HepG2 (cell line): Measurements from ENCODE around the gene BAMBI. TPM values are rescaled to one million over a fixed set of nuclear protein-coding genes. Genes with fewer than 3 reads are reported as not detected.

Experiments
- ADNP ChIP-seq: sonication (generic); formaldehyde crosslinking; IDR thresholded peaks from 2 replicates; pipeline ENCODE4 v1.4.0; 2020; ENCODE audit warnings: missing genetic modification reagents
- MATR3 ChIP-seq: sonication (generic); formaldehyde crosslinking; IDR thresholded peaks from 2 replicates; pipeline ENCODE4 v1.4.0; 2020; ENCODE audit warnings: missing genetic modification reagents
- NFYB ChIP-seq: sonication (generic); formaldehyde crosslinking; IDR thresholded peaks from 2 replicates; pipeline ENCODE4 v1.4.0; 2020; ENCODE audit warnings: missing genetic modification reagents
- PHF8 ChIP-seq: sonication (generic); formaldehyde crosslinking; IDR thresholded peaks from 2 replicates; pipeline ENCODE4 v1.5.0; 2020; ENCODE audit warnings: missing genetic modification reagents
- ZMYM4 ChIP-seq: sonication (generic); formaldehyde crosslinking; IDR thresholded peaks from 2 replicates; pipeline ENCODE4 v1.8.1; 2023; ENCODE audit warnings: mild to moderate bottlenecking, missing genetic modification reagents
- ZNF549 ChIP-seq: sonication (generic); formaldehyde crosslinking; IDR thresholded peaks from 2 replicates; pipeline ENCODE4 v1.5.0; 2020; ENCODE audit warnings: missing genetic modification reagents
- ZNF562 ChIP-seq: sonication (generic); formaldehyde crosslinking; IDR thresholded peaks from 2 replicates; pipeline ENCODE4 v1.8.0; 2022; ENCODE audit warnings: missing genetic modification reagents, borderline replicate concordance
- ZNF607 ChIP-seq: sonication (generic); formaldehyde crosslinking; IDR thresholded peaks from 2 replicates; pipeline ENCODE4 v1.5.1; 2020; ENCODE audit warnings: missing genetic modification reagents, mild to moderate bottlenecking, borderline replicate concordance
- ZNF746 ChIP-seq: sonication (generic); formaldehyde crosslinking; IDR thresholded peaks from 2 replicates; pipeline ENCODE4 v1.8.0; 2022; ENCODE audit warnings: mild to moderate bottlenecking, missing genetic modification reagents
- polyA plus RNA-seq, 8 experiments: library from polyadenylated mRNA; depleted of rRNA in 3 of 8; stranded (reverse) in 7 of 8; unstranded in 1 of 8; fragments of >200 nt; fragmentation: Illumina TruSeq in 4 of 8; extraction: Trizol in 4 of 8; gene quantifications; 2 replicates each; pipeline versions ENCODE4 v1.2.1 to v1.2.3, GENCODE V29; 2011 to 2016; ENCODE audit warnings: low read depth in 4 of 8, missing spikeins in 1 of 8, mixed read lengths in 1 of 8; ENCODE audit not compliant: insufficient read depth in 1 of 8
- total RNA-seq, 5 experiments: library from RNA; depleted of rRNA; stranded (reverse); fragments of >200 nt; fragmentation: Illumina TruSeq; extraction: Trizol; gene quantifications; 2 replicates each; pipeline ENCODE4 v1.2.3, GENCODE V29; 2016; ENCODE audit warnings: low read depth in 1 of 5
- TF ChIP-seq, protein P1 (sequence below): sonication (generic); formaldehyde crosslinking; IDR thresholded peaks from 2 replicates; pipeline ENCODE4 v1.5.0; 2020; ENCODE audit warnings: missing genetic modification reagents
- TF ChIP-seq, protein P2 (sequence below): sonication (generic); formaldehyde crosslinking; conservative IDR thresholded peaks from 2 replicates; pipeline ENCODE4 v1.8.0; 2022; ENCODE audit warnings: low read depth, missing genetic modification reagents
- TF ChIP-seq, protein P3 (sequence below): sonication (generic); formaldehyde crosslinking; IDR thresholded peaks from 2 replicates; pipeline ENCODE4 v1.5.0; 2020; ENCODE audit warnings: mild to moderate bottlenecking, missing genetic modification reagents
- TF ChIP-seq, protein P4 (sequence below): sonication (generic); IDR thresholded peaks from 2 replicates; pipeline ENCODE4 v1.6.1; 2016; ENCODE audit warnings: low read depth, borderline replicate concordance
- TF ChIP-seq, protein P5 (sequence below), 2 experiments: sonication (generic) in 1 of 2; formaldehyde crosslinking in 1 of 2; IDR thresholded peaks; 2 replicates each; pipeline versions ENCODE4 v1.6.1 to v1.9.0; 2014 to 2022; ENCODE audit warnings: antibody characterized with exemption in 1 of 2, borderline replicate concordance in 1 of 2, inconsistent platforms in 1 of 2, low read depth in 1 of 2, missing genetic modification reagents in 1 of 2
- TF ChIP-seq, protein P6 (sequence below), 2 experiments: fragments of 450-650 bp in 1 of 2; sonication (generic) in 1 of 2; formaldehyde crosslinking; IDR thresholded peaks; 2 replicates each; pipeline versions ENCODE4 v1.5.0 to v1.8.0; 2020 to 2022; ENCODE audit warnings: mild to moderate bottlenecking in 1 of 2, missing genetic modification reagents in 1 of 2

The BAMBI gene
- total and polyA plus RNA-seq, 2 of the 13 experiments (the other 11 are each of a cell fraction or from before 2014, with no cell fraction given): 12.0 to 23.6 TPM

DNA sequence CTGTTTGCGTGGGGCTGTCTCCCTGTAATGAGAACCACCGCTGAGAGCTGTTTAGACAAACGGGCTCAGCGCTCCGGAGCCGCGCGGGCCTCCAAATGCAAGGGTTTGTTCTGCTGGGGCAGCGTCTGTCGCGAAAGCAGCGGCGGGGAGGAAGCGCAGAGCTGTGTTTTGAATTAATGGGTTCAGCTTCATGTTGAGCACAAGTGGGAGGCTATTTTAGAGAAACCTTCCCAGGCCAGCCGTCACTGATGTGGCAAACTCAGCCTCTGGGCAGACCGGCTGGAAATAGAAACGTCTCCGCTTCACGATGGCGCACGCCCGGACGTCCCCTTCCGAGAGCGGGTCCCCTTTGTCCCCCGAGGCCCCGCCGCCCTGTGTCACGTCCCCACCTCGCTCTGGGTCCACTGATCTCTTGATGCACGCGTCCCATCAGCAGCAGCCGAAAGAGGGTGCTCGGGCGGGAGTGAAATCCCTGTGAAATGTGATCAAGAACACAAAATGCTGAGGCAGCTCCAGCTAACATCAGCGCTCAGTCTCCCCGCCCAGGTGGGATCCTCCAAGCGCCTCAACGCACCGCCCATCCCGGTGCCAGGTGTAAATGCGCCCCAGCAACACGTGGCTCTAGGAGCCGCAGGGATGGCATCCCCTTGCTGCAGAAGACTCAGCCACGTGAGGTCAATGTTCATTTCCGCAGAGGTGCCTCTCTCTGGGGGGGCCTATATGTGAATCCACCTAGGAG lies 44.9 kb downstream of the BAMBI start (continued):
- 0 out of 2 replicates have a peak, but pooled peaks have one; percentile 32 for TF ChIP-seq ADNP (CRISPR knock-in tag)
- TF ChIP-seq, protein P1, sequence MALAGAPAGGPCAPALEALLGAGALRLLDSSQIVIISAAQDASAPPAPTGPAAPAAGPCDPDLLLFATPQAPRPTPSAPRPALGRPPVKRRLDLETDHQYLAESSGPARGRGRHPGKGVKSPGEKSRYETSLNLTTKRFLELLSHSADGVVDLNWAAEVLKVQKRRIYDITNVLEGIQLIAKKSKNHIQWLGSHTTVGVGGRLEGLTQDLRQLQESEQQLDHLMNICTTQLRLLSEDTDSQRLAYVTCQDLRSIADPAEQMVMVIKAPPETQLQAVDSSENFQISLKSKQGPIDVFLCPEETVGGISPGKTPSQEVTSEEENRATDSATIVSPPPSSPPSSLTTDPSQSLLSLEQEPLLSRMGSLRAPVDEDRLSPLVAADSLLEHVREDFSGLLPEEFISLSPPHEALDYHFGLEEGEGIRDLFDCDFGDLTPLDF (CRISPR knock-in tag): no peak
- TF ChIP-seq, protein P2, sequence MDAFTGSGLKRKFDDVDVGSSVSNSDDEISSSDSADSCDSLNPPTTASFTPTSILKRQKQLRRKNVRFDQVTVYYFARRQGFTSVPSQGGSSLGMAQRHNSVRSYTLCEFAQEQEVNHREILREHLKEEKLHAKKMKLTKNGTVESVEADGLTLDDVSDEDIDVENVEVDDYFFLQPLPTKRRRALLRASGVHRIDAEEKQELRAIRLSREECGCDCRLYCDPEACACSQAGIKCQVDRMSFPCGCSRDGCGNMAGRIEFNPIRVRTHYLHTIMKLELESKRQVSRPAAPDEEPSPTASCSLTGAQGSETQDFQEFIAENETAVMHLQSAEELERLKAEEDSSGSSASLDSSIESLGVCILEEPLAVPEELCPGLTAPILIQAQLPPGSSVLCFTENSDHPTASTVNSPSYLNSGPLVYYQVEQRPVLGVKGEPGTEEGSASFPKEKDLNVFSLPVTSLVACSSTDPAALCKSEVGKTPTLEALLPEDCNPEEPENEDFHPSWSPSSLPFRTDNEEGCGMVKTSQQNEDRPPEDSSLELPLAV: no peak
- TF ChIP-seq ZNF746: no peak
- TF ChIP-seq, protein P3, sequence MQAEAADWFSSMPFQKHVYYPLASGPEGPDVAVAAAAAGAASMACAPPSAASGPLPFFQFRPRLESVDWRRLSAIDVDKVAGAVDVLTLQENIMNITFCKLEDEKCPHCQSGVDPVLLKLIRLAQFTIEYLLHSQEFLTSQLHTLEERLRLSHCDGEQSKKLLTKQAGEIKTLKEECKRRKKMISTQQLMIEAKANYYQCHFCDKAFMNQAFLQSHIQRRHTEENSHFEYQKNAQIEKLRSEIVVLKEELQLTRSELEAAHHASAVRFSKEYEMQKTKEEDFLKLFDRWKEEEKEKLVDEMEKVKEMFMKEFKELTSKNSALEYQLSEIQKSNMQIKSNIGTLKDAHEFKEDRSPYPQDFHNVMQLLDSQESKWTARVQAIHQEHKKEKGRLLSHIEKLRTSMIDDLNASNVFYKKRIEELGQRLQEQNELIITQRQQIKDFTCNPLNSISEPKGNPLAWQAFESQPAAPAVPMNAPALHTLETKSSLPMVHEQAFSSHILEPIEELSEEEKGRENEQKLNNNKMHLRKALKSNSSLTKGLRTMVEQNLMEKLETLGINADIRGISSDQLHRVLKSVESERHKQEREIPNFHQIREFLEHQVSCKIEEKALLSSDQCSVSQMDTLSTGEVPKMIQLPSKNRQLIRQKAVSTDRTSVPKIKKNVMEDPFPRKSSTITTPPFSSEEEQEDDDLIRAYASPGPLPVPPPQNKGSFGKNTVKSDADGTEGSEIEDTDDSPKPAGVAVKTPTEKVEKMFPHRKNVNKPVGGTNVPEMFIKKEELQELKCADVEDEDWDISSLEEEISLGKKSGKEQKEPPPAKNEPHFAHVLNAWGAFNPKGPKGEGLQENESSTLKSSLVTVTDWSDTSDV (CRISPR knock-in tag): no peak
- TF ChIP-seq, protein P4, sequence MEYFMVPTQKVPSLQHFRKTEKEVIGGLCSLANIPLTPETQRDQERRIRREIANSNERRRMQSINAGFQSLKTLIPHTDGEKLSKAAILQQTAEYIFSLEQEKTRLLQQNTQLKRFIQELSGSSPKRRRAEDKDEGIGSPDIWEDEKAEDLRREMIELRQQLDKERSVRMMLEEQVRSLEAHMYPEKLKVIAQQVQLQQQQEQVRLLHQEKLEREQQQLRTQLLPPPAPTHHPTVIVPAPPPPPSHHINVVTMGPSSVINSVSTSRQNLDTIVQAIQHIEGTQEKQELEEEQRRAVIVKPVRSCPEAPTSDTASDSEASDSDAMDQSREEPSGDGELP: no peak
- peak; percentile 28; the same call in 1 of the 2 replicates for TF ChIP-seq PHF8 (CRISPR knock-in tag)
- no peak for TF ChIP-seq ZNF607 (CRISPR knock-in tag)
- no peak for TF ChIP-seq MATR3 (CRISPR knock-in tag)
- TF ChIP-seq ZMYM4 (CRISPR knock-in tag): peak; percentile 23; the same call in 1 of the 2 replicates
- no peak for TF ChIP-seq ZNF562 (CRISPR knock-in tag)
- TF ChIP-seq, protein P5, sequence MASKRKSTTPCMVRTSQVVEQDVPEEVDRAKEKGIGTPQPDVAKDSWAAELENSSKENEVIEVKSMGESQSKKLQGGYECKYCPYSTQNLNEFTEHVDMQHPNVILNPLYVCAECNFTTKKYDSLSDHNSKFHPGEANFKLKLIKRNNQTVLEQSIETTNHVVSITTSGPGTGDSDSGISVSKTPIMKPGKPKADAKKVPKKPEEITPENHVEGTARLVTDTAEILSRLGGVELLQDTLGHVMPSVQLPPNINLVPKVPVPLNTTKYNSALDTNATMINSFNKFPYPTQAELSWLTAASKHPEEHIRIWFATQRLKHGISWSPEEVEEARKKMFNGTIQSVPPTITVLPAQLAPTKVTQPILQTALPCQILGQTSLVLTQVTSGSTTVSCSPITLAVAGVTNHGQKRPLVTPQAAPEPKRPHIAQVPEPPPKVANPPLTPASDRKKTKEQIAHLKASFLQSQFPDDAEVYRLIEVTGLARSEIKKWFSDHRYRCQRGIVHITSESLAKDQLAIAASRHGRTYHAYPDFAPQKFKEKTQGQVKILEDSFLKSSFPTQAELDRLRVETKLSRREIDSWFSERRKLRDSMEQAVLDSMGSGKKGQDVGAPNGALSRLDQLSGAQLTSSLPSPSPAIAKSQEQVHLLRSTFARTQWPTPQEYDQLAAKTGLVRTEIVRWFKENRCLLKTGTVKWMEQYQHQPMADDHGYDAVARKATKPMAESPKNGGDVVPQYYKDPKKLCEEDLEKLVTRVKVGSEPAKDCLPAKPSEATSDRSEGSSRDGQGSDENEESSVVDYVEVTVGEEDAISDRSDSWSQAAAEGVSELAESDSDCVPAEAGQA (IDR thresholded peaks at IDR 0.05; ENCODE audit: low read depth): no peak
- TF ChIP-seq, protein P5 (CRISPR knock-in tag; IDR thresholded peaks at IDR 0.05; ENCODE audit: borderline replicate concordance): no peak
- TF ChIP-seq ZNF549: no peak
- TF ChIP-seq NFYB: no peak
- TF ChIP-seq, protein P6, sequence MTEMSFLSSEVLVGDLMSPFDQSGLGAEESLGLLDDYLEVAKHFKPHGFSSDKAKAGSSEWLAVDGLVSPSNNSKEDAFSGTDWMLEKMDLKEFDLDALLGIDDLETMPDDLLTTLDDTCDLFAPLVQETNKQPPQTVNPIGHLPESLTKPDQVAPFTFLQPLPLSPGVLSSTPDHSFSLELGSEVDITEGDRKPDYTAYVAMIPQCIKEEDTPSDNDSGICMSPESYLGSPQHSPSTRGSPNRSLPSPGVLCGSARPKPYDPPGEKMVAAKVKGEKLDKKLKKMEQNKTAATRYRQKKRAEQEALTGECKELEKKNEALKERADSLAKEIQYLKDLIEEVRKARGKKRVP (CRISPR knock-in tag; IDR thresholded peaks at IDR 0.05): no peak
